ENCODE measurements around the gene H2AZ2.

Gene H2AZ2

DNA sequence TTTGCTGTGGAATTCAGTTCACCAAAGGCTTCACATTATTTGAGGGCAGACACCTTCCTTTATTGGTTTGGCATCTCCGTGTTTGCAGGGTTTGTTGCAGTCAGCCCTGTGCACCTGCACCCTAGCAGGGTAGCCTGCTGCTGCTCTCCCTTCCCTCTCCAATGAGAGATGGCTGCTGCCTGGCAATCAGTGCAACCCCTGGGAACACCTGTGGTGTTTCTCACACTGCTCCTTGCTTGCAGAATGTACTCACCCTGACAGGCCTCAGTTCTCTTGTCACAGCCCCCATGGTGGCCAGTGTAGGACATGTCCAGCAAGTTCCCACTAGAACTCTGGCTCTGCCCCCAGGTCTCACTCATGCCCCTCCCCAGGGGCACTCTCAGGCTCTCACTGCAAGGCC, 63.5 kb downstream of the H2AZ2 start:
- DNase-seq (ENCODE audit: low spot score) = no peak

DNA sequence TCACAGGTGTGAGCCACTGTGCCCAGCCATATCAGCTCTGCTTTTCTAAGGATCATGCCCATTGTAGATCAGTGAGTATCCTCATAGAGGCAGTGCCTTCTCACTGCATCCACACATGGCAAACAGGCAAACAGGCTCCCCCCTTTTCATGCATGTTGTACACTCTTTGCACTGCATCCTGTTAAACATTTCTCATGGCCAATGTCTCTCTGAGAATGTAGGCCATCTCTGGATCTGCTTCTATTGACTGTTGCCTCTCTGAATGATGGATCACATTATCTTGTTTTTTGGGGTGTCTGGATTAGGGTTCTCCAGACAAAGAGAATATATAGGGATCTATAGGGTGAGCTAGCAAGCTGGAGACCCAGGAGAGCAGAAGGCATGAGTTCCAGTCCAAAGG, 64.5 kb downstream of the H2AZ2 start:
- no peak for DNase-seq (ENCODE audit: low spot score)

GRCh38 chr7:44782460-44782859, 65.4 kb downstream of the H2AZ2 start:
- DNase-seq (ENCODE audit: low spot score) = no peak

Data from NAMALWA (cell line).